GM21360 (cell line): Measurements from ENCODE around the gene TMEM221.

Source experiments
- ATAC-seq: cut with Tn5 transposase; IDR thresholded peaks from one replicate; pipeline ENCODE4 v1.9.1; 2021; ENCODE audit warnings: mild to moderate bottlenecking, moderate library complexity; ENCODE audit not compliant: unreplicated experiment

TMEM221 gene

DNA sequence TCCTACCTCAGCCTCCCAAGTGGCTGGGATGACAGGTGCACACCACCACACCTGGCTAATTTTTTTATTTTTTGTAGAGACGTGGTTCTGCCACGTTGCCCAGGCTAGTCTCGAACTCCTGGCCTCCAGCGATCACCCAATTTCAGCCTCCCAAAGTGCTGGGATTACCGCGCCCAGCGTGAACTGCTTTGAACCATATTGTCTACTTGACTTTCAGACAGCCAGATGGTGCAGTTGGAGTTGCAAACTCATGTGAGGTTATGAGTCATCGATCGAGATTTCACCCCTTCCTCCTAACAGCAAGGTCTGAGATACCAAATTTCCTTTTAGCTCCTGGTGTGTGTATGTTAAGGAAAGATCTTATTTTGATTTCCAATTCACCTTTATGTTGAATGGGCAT lies 24.6 kb upstream of the TMEM221 start:
- no peak for ATAC-seq

DNA sequence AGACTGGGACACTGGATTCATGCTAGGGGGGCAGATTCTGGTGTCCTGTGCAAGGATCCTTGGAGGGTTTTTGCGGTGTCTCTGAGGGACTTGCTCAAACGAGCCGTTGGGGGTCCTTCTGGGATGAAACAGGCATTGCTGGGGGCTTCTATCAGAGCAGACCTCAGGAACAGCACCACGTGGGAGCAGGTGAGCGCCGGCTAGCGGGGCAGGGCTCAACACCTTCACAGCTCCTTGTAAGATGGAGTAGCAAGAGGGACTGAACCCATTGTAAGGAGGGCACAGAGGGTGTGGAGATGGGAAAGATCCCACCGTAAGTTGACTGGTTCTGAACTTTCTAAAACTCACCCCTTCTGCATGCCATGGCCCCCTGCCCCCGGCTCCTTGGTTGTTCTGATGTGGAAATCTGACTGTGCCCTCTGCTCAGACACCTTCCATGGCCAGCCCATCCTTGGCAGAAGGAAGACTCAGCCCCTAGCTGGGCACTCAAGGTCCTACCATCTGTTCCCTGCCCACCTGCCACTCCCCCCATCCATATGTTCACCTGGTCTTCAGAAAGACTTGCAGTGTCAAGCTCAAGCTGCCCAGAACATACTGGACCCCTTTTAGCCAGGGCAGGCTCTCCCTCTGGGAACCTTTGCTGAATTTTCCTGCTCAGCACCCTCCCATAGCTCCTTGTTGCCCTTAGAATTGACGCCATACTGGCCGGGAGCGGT lies 23.1 kb upstream of the TMEM221 start:
- no peak for ATAC-seq

DNA sequence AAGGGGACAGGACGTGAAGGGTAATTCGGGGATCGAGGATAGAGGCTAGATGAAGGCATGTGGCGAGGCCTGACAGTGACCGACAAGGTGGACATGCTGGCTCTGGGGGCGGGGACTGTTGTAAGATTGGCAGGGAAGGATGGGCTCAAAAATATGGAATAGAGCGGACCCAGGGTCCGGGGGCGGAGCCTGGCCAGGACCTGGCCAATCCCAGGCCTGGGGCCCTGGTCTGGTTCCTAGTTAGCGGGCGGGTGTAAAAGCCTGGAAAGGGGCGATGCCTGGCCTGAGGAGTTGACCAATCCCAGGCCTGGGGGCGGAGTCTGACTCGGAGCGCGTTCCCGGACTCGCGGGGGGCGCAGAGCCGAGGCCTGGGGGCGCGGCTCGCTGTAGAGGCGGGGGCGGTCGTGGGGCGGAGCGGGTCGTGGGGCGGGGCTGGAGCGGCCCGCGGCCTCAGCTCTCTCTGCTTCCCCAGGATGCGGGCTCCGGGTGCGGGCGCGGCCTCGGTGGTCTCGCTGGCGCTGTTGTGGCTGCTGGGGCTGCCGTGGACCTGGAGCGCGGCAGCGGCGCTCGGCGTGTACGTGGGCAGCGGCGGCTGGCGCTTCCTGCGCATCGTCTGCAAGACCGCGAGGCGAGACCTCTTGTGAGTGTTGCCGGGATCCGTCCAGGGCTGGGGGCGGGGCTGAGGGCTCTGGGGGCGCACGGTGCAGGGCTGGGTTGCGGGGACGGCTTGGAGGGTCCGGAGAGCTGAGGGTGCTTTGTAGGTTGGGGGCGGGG lies 21.8 kb upstream of the TMEM221 start, which contains the start of gene SLC27A1:
Gene SLC27A1, plus strand, starts transcription at position 457 of the 774 bp plus-strand sequence. Its CDS starts 17 bp downstream, at position 474.
- peak; percentile 73 for ATAC-seq

DNA sequence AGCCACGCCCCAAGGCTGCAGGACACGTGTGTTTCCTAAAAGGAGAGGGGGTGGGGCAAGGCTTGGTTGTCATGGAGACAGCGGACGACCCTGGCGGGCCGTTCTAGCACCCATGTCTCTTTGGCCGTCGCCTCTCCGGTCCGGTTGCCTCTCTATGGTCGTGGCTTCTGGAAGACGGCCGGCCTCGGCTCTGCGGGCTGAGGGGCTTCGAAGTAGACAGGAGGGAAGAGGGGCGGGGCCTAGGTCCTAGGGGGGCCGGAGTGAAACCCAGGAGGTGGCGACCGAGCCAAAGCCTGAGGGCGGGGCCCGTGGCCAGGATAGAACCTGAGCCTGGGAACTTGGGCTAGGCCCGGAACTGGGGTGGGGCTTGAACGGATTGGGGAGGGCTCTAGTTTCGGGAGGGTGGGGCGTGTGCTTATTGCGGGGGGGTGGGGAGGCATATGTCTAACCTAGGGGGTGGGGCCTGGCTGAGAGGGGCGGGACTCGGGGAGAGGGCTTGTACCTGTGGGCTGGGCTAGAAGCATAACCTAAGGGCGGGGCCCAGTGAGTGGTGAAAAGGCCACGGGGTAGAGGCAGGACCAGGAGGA lies 21.1 kb upstream of the TMEM221 start:
- ATAC-seq: peak; percentile 54

DNA sequence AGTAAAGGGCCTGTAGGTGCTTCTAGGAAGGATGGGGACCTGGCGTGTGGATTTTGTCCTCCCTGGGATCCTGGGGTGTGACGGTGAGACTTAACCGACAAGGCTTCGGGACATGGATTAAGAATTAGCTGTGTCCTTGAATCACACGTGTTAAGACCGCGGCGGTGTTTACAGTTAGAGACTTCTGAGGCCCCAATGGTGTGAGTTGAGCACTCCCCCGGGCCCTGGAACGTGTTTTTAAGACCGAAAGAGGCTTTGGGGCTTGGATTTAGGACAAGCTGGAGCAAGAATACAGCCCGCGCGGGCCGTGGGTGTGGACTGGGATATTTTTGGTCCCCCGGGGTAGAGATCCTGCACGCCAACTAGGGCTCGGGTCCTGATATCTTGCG lies 20.6 kb upstream of the TMEM221 start:
- ATAC-seq: no peak

DNA sequence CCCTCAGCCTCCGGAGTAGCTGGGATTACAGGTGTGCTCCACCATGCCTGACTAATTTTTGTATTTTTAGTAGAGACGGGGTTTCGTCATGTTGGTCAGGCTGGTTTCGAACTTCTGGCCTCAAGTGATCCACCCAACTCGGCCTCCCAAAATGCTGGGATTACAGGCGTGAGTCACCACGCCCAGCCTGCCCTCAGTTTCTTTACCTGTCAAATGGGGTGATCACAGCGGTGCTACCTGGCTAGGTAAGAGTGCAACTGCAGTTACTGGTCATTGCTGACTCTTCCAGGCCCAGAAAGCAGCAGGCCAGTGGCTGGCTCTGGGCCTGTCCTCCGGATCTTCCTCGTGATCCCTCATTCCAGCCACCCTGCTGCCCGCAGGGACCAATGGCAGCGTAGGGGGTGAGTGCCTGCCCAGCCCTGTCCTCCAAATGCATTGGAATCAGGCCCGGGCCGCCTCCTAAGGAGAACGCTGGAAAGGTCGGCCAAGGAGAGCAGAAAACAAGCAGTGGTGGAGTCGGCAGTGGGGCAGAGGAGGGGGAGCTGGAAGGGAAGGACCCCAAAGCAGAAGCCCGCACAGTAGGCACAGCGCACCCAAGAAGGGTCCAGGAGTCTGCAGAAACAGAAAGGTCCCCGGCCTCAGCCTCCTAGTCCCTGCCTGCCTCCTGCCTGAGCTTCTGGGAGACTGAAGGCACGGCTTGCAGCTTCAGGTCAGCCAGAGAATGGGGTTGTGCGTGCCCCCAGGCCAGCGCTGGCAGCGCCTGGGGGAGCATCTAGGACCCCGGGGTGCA lies 20.0 kb upstream of the TMEM221 start:
- no peak for ATAC-seq

DNA sequence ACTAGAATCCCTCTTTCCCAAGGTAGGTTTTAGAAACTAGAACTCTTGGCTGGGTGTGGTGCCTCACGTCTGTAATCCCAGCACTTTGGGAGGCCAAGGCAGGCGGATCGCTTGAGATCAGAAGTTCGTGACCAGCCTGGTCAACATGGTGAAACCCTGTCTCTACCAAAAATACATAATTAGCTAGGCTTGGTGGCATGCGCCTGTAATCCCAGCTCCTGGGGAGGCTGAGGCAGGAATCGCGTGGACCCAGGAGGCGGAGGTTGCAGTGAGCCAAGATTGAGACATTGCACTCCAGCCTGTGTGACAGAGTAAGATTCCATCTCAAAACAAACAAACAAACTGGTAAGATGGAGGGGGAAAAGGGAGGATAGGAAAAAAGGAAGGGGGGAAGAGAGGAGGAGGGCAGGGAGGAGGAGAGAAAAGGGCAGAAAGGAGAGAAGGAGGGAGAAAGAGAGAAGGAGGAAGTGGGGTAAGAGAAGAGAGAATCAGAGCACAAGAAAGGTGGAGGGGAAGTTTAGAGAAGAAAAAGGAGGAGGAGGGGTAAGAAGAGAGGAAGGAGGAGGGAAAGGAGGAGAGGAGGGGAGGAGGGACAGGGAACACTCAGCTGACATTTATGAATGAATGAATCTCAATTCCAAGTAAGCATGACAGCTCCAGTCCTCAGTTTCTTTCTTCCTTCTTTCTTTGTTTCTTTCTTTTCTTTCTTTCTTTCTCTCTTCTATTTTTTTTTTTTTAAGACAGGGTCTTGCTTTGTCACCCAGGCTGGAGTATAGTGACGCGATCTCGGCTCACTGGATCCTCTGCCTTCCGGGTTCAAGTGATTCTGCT lies 19.2 kb upstream of the TMEM221 start:
- ATAC-seq: no peak

DNA sequence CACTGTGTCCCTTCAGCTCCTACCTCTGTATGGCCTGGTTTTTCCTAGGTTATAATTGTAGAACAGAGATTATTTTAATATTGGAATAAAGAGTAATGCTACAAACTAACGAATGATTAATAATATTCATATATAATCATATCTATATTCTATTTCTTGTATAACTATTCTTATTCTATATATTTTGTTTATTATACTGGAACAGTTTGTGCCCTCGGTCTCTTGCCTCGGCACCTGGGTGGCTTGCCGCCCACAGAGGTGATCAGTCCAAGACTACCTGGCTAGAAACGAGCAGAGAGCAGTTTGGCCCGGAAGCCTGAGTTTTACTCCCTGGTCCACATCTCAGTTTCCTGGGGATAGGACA lies 18.0 kb upstream of the TMEM221 start:
- ATAC-seq: no peak

DNA sequence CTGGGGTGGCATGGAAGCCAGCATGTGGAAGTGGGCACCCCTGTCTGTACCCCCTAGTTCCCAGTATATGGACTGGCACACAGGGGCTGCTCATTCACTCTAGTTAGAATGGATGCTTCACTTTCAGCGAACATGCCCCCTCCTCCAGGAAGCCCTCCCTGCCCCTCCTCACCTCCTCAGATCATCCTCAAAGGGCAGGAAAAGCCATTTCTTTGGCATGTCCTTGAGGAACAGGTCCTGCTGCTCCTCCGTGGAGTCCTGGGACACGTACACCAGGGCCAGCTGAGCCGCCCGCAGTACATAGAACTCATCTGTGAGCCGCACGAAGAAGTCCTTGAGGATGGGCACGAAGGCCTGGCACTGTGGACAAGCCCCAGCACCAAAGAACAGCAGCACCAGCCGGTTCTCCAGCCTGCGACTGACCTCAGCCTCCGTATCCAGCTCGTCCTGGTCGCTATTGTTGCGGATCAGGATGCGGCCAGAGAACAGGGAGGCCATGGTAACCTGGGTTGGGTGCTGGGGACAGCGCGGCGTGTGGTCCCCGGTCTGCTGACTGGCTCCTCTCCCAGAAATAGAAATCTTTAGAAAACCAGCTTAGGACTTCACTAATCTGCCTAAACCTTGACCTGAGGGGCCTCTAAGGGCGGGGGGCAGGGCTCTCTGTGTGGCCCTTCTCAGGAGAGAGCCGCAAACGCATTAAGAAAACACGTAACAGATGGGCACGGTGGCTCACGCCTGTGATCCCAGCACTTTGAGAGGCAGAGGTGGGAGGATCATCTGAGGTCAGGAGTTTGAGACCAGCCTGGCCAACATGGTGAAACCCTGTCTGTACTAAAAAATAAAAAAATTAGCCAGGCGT lies 12.1 kb upstream of the TMEM221 start, which contains the start of gene NXNL1:
Gene NXNL1, minus strand, starts transcription at position 555 of the 859 bp plus-strand sequence. Its CDS starts 57 bp downstream, at position 498.
- ATAC-seq: no peak

DNA sequence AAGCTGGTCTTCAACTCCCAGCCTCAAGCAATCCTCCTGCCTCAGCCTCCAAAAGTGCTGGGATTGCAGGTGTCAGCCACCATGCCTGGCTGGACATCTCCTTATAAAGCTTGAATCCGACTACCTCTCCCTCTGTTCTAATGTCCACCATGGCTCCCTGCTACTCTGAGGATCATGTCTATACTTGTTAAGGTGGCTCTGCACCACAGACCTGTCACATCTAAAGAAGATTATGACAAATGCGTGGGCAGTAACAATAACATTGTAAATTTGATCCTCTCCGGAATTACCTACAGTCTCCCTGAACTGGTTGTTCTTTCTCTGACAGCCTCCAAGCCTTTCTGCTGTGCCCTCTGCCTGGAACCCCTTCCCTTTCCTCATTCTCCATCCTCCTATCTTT lies 10.5 kb upstream of the TMEM221 start:
- no peak for ATAC-seq

DNA sequence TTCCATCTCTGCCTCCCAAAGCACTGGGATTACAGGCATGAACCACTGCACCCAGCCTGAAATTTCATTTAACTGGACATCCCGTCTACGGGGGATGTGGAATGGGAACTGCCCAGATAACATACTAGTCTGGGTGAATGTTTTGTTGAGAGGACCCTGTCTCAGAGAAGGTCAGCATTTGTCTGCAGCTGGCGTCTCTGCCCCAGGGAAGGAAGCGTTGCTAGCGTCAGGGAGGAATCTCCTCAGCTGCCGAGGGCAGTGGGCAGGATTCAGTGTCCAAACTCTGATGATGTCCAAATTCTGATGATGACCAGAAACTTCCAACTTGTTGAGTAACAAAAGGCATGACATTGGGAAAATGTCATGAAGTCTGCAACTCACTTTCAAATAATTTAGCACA lies 9.1 kb upstream of the TMEM221 start:
- ATAC-seq: no peak

DNA sequence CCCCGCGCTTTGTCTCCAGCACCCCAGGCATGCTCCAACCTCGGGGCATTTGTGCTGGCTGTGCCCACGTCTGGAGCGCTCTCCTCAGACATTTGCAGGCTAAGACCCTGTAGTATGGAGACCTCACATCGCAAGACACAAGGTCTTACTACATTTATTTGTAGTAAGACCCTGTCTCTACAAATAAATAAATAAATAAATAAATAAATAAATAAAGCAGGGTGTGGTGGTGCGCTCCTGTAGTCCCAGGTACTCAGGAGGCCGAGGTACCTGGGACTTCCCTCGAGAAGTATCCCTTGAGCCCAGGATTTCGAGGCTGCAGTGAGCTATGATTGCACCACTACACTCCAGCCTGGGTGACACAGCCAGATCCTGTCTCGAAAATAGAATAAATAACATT lies 7.7 kb upstream of the TMEM221 start:
- no peak for ATAC-seq

DNA sequence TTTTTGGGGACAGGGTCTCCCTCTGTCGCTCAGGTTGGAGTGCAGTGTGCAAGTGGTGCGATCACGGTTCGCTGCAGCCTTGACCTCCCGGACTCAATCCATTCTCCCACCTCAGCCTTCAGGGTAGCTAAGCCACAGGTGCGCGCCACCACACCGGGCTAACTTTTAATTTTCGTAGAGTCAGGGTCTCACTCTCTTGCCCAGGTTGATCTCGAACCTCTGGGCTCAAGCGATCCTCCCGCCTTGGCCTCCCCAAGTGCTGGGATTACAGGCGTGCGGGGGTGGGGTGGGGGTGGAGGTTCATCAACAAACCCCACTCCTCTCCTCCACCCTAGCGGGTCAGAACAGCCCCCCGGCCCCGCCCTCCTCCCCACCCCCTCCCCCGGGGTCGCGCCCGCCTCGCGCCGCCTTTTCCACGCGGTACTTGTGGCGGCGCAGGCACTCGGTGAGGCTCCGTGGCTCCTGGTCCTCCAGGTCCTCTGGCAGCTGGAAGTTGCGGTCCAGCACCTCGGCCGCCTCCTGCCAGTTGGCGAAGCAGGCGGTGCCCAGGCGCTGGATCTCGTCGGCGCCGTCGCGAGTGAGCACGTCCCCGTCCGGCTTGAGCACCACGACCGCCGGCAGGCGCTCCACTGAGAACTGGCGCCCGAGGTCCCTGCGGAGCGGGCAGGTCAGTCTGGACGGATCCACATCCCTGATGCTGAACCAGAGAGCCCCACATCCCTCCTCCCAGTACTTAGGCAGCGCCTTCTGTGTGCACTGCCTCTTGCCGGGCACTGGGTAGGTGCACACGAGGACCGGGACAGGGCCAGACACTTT lies 7.0 kb upstream of the TMEM221 start:
- no peak for ATAC-seq

DNA sequence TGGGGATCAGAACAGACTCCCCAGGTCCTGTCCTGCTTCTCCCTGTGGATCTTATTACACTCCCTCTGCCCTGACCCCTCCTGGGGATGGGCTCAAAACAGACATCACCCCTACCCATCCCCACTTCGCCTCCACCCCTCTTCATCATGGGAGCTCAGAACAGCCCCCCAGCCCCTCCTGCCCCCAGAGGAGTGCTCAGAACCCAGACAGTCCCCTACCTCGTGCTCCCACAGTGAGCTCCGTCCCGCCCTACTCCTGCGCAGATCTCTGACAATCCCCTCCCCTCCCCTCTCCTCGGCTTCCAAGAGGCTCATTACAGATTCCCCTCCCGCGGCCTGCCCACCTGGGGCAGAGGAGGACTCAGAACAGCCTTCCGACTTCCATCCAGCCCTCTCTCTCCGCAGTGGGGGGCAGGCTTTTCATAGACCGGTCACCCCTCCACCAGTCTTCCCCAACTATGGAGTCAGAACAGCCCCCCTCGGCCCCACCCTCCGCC lies 6.2 kb upstream of the TMEM221 start:
- no peak for ATAC-seq

DNA sequence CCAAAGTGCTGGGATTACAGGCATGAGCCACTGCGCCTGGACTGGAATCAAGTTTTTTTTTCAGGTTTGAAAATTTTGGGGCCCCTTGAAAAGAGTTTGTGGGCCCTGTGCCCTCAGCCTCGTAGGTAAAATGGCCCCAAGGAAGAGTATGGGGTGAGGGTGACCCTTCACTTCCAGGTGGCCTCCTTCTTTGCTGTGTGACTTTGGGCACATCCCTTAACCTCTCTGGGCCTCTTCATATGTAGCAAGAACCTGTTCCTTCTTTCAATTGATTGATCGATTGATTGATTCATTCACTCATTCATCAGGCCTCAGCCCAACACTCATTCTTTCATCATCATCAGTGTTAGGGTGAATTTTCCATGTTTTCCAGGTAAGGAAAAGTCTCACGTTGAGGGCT lies 3.4 kb upstream of the TMEM221 start:
- ATAC-seq: no peak

DNA sequence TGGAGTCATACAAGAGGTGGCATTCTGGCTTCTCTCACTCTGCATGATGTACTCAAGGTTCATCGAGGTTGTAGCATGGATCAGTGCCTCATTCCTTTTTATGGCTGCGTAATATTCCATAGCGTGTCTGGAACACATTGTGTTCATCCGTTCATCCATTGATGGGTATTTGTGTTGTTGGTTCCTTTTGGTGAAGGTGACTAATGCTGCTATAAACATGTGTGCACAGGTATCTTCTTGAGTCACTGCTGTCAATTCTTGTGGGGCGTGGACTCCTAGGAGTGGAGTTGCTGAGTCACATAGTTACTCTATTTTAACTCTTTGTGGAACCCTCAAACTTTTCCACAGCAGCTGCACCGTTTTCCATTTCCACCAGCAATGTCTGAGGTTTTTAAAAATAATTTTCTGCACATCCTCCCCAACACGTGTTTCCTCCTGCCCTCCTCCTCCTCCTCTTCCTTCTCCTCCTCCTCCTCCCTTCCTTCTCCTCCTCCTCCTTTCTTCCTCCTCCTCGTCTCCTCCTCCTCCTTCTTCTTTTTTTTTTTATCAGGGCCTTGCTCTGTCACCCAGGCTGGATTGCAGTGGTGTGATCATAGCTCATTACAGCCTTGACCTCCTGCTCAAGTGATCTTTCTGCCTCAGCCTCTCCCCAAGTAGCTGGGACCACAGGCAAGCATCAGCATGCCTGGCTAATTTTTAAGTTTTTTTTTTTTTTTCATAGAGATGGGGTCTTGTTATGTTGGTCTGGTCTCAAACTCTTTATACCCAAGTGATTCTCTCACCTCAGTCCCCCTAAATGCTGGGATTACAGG lies 2.0 kb upstream of the TMEM221 start:
- no peak for ATAC-seq

DNA sequence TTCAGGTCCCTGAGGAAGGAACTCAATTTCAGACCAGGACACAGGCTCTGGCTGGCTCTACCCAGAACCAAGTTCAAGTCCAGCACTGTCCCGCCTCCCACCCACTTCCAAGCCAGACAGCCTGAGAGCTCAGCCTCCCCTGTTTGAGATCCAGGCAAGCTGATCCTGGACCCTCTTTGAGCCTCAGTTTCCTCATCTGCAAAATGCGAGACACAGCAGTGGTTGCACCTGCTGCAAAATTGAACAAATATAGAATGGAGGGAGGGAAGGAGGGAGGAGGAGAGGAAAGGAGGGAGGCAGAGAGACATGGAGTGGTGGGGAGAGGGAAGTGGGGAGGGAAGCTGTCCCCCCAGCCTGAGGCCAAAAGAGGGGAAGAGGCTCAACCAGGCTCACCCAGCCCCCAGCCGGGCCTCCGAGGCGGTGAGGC lies 751 bp downstream of the TMEM221 start:
- no peak for ATAC-seq
